CD14-positive monocyte (primary cell): ENCODE data around the gene SLC10A1. TPM values are rescaled to one million over a fixed set of nuclear protein-coding genes. Genes with fewer than 3 reads are reported as not detected.

Experiments used
- DNase-seq, 3 donors: peaks; one replicate each; pipeline ENCODE4 v3.0.0-alpha.2; 2011 to 2022
- H2AFZ ChIP-seq: 2 replicates; pipeline ENCODE4 v1.6.0; 2012; ENCODE audit warnings: mild to moderate bottlenecking, low read depth, low read length, inconsistent platforms; ENCODE audit not compliant: insufficient read depth, poor library complexity, severe bottlenecking
- H3K27ac ChIP-seq, 2 donors: 1 replicate in 1 of 2; 2 replicates in 1 of 2; pipeline ENCODE4 v1.5.1; 2012 to 2013; ENCODE audit warnings: low read length in 2 of 2, control low read depth in 1 of 2, inconsistent platforms in 1 of 2, low read depth in 1 of 2, mild to moderate bottlenecking in 1 of 2
- H3K27me3 ChIP-seq, 2 donors: one replicate each; pipeline versions ENCODE4 v1.6.0 to v1.6.1; 2011 to 2013; ENCODE audit warnings: low read length in 2 of 2; ENCODE audit not compliant: control insufficient read depth in 2 of 2, insufficient read depth in 2 of 2
- H3K36me3 ChIP-seq, 2 donors: replicated peaks in 1 of 2; 1 replicate in 1 of 2; 2 replicates in 1 of 2; pipeline versions ENCODE4 v1.5.1 to v1.6.1; 2012 to 2013; ENCODE audit warnings: low read length in 2 of 2, control low read depth in 1 of 2, inconsistent platforms in 1 of 2, mild to moderate bottlenecking in 1 of 2; ENCODE audit not compliant: insufficient read depth in 2 of 2, control insufficient read depth in 1 of 2
- H3K4me1 ChIP-seq, 2 donors: 1 replicate in 1 of 2; 2 replicates in 1 of 2; pipeline versions ENCODE4 v1.5.1 to v1.6.1; 2012 to 2013; ENCODE audit warnings: low read length in 2 of 2, control low read depth in 1 of 2, inconsistent platforms in 1 of 2, mild to moderate bottlenecking in 1 of 2, moderate library complexity in 1 of 2; ENCODE audit not compliant: insufficient read depth in 2 of 2, control insufficient read depth in 1 of 2
- H3K4me2 ChIP-seq: replicated peaks from 2 replicates; pipeline ENCODE3; 2012; ENCODE audit warnings: low read length, moderate library complexity, mild to moderate bottlenecking; ENCODE audit not compliant: poor library complexity, severe bottlenecking; ENCODE audit errors: extremely low read depth
- H3K4me3 ChIP-seq, 3 experiments: fragments of 200-600 bp in 1 of 3; sonication (generic) in 1 of 3; replicated peaks in 1 of 3; 1 replicate in 2 of 3; 2 replicates in 1 of 3; pipeline ENCODE4 v1.5.1; 2011 to 2013; ENCODE audit warnings: low read length in 3 of 3, mild to moderate bottlenecking in 3 of 3, control low read depth in 2 of 3, low read depth in 2 of 3, inconsistent platforms in 1 of 3, moderate library complexity in 1 of 3
- H3K79me2 ChIP-seq: 2 replicates; pipeline ENCODE4 v1.6.0; 2012; ENCODE audit warnings: mild to moderate bottlenecking, control low read depth, inconsistent platforms, low read length, moderate library complexity; ENCODE audit not compliant: insufficient read depth
- H3K9ac ChIP-seq: 2 replicates; pipeline ENCODE4 v1.6.0; 2017; ENCODE audit warnings: low read length, mild to moderate bottlenecking; ENCODE audit not compliant: insufficient read depth, poor library complexity, severe bottlenecking
- H3K9me3 ChIP-seq, 2 donors: replicated peaks in 1 of 2; 1 replicate in 1 of 2; 2 replicates in 1 of 2; pipeline versions ENCODE4 v1.5.1 to v1.6.1; 2012 to 2013; ENCODE audit warnings: low read length in 2 of 2, control low read depth in 1 of 2; ENCODE audit not compliant: control insufficient read depth in 1 of 2, insufficient read depth in 1 of 2
- H4K20me1 ChIP-seq: 2 replicates; pipeline ENCODE4 v1.6.0; 2012; ENCODE audit warnings: mild to moderate bottlenecking, low read length, control low read depth, moderate library complexity; ENCODE audit not compliant: insufficient read depth
- H3K27ac Mint-ChIP-seq, 7 donors: one replicate each; pipeline ENCODE4 v1.8.0; 2020; ENCODE audit warnings: mild to moderate bottlenecking in 7 of 7, mixed read lengths in 7 of 7, moderate library complexity in 6 of 7, inconsistent platforms in 2 of 7
- H3K27me3 Mint-ChIP-seq, 3 donors: one replicate each; pipeline ENCODE4 v1.8.0; 2021 to 2022; ENCODE audit warnings: low read depth in 3 of 3, mild to moderate bottlenecking in 3 of 3, mixed read lengths in 3 of 3, moderate library complexity in 3 of 3, inconsistent platforms in 1 of 3
- H3K36me3 Mint-ChIP-seq, 2 donors: one replicate each; pipeline ENCODE4 v1.8.0; 2020; ENCODE audit warnings: mixed read lengths in 2 of 2, inconsistent platforms in 1 of 2, mild to moderate bottlenecking in 1 of 2
- H3K4me1 Mint-ChIP-seq: one replicate; pipeline ENCODE4 v1.8.0; 2020; ENCODE audit warnings: mild to moderate bottlenecking, mixed read lengths
- H3K4me3 Mint-ChIP-seq, 2 donors: one replicate each; pipeline ENCODE4 v1.8.0; 2020; ENCODE audit warnings: mild to moderate bottlenecking in 2 of 2, mixed read lengths in 2 of 2, moderate library complexity in 1 of 2
- H3K9me3 Mint-ChIP-seq, 7 donors: one replicate each; pipeline ENCODE4 v1.8.0; 2020 to 2022; ENCODE audit warnings: mixed read lengths in 7 of 7, mild to moderate bottlenecking in 6 of 7, moderate library complexity in 6 of 7, inconsistent platforms in 2 of 7
- CTCF ChIP-seq: fragments of 200-600 bp; IDR thresholded peaks from one replicate; pipeline ENCODE4 v1.8.0; 2022; ENCODE audit warnings: antibody characterized with exemption, mild to moderate bottlenecking
- WGBS: methylation state at CpG from one replicate; pipeline ENCODE4 v1.1.5; 2013; ENCODE audit warnings: missing lambda C conversion rate; ENCODE audit not compliant: insufficient coverage; 5-methylcytosine and 5-hydroxymethylcytosine counted together
- intact Hi-C, 2 donors: fragments of 100-400 bp; cut with micrococcal nuclease; formaldehyde crosslinking; loops; one replicate each; pipeline versions ENCODE4 v1.15.0 to v1.15.1; 2023
- polyA plus RNA-seq, 3 donors: library from polyadenylated mRNA; depleted of rRNA in 1 of 3; unstranded in 2 of 3; stranded (reverse) in 1 of 3; fragments of 300-500 nt in 2 of 3; fragments of >200 nt in 1 of 3; fragmentation: Illumina TruSeq in 2 of 3; gene quantifications; 1 replicate in 2 of 3; 2 replicates in 1 of 3; pipeline ENCODE4 v1.2.3, GENCODE V29; 2012 to 2021

The SLC10A1 gene
- polyA plus RNA-seq, 3 donors: 0.09 TPM; not detected in 2

- H3K9me3 ChIP-seq: no peaks in the 10 kb centered on the region
- H3K79me2 ChIP-seq: no peaks in the 10 kb centered on the region
- no peaks in the 10 kb centered on the region for H3K9me3 Mint-ChIP-seq
- no peak overlapping the region for H2AFZ ChIP-seq
- no peak overlapping the region for H3K4me2 ChIP-seq
- intact Hi-C loops: no loop called here
- H3K9ac ChIP-seq: no peak overlapping the region
- H3K4me1 Mint-ChIP-seq: no peaks in the 10 kb centered on the region
- no peak overlapping the region for H3K27ac Mint-ChIP-seq
- H3K4me3 Mint-ChIP-seq: no peak overlapping the region
- no peaks in the 10 kb centered on the region for H3K36me3 Mint-ChIP-seq
- no peak for TF ChIP-seq CTCF
- H3K27me3 Mint-ChIP-seq: peaks cover 2 to 18% (median 14%) of the 10 kb centered on the region in 3 donors
- no peaks in the 10 kb centered on the region for H4K20me1 ChIP-seq
- no peaks in the 10 kb centered on the region for H3K27me3 ChIP-seq
- H3K4me1 ChIP-seq: no peaks in the 10 kb centered on the region
- WGBS: 0% methylated on average over 1 of the region's 2 CpGs
- H3K27ac ChIP-seq: no peak overlapping the region
- H3K4me3 ChIP-seq: no peak overlapping the region
- H3K36me3 ChIP-seq: no peaks in the 10 kb centered on the region
- no peak for DNase-seq
These were observed 48.1 kb upstream of the SLC10A1 start for GRCh38 chr14:69845050-69845581.

- WGBS: 100% methylated on average over 2 of the region's 2 CpGs
- H3K4me3 ChIP-seq: no peak overlapping the region
These were observed 47.1 kb upstream of the SLC10A1 start for GRCh38 chr14:69844171-69844570.

More at GRCh38 chr14:69844171-69844570, 47.1 kb upstream of the SLC10A1 start:
- no peak overlapping the region for H3K9ac ChIP-seq
- H3K4me3 Mint-ChIP-seq: no peak overlapping the region
- H3K27me3 Mint-ChIP-seq: peaks cover 2 to 14% (median 10%) of the 10 kb centered on the region in 3 donors
- H3K9me3 Mint-ChIP-seq: no peaks in the 10 kb centered on the region
- no peaks in the 10 kb centered on the region for H3K9me3 ChIP-seq
- H3K27ac ChIP-seq: no peak overlapping the region
- no peak for DNase-seq
- intact Hi-C loops: no loop called here
- H3K27ac Mint-ChIP-seq: no peak overlapping the region
- no peak overlapping the region for H2AFZ ChIP-seq
- H3K27me3 ChIP-seq: no peaks in the 10 kb centered on the region
- no peaks in the 10 kb centered on the region for H4K20me1 ChIP-seq
- no peaks in the 10 kb centered on the region for H3K4me1 ChIP-seq
- TF ChIP-seq CTCF: no peak
- no peaks in the 10 kb centered on the region for H3K36me3 ChIP-seq
- H3K4me2 ChIP-seq: no peak overlapping the region
- H3K79me2 ChIP-seq: no peaks in the 10 kb centered on the region
- H3K36me3 Mint-ChIP-seq: no peaks in the 10 kb centered on the region
- no peaks in the 10 kb centered on the region for H3K4me1 Mint-ChIP-seq
